Non-pigmented ciliary epithelial cell (primary cell): ENCODE data around the gene SCO1.

Experiments used
- DNase-seq: peaks from one replicate; pipeline ENCODE4 v3.0.0-alpha.2; 2010; ENCODE audit warnings: low read depth

The SCO1 gene

GRCh38 chr17:10652984-10653659, 44.2 kb downstream of the SCO1 start:
- DNase-seq: no peak

- DNase-seq: no peak
These were observed 45.4 kb downstream of the SCO1 start for GRCh38 chr17:10651927-10652326.

DNA sequence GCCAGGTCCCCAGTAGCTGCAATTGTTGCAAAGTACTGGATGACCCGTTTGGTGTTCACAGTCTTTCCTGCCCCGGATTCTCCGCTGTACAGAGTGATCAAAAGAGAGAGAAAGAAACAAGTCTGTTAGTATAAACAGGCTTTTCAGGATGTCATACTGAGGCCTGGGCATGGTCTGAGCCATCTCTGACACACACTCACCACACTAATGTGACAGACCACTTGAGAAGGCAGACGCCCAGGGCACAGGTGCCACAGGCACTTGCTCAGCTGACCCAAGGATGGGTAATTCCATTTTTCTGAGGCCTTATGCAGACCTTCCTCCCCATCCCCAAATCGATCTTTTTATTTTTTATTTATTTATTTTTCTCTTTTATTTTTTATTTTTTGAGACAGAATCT, 47.7 kb downstream of the SCO1 start:
- no peak for DNase-seq

- peak; percentile 18 for DNase-seq
These were observed 48.4 kb downstream of the SCO1 start for GRCh38 chr17:10648956-10649355.

DNA sequence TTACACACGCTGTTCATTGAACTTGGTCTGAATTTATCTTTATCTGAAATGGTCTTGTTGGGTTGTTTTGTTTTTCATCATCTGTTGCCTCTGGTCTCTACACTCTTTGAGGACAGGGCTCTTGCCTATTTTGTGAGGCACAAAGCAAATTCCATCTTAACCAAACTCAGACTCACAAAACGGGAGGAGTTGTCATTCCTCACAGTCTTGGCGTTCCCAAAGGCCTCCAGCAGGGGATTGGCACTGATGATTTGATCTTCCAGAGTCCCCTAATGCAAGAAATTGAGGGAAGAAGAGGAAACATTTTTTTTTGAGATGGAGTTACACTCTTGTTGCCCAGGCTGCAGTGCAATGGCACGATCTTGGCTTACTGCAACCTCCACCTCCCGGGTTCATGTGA, 49.0 kb downstream of the SCO1 start:
- DNase-seq: no peak

DNA sequence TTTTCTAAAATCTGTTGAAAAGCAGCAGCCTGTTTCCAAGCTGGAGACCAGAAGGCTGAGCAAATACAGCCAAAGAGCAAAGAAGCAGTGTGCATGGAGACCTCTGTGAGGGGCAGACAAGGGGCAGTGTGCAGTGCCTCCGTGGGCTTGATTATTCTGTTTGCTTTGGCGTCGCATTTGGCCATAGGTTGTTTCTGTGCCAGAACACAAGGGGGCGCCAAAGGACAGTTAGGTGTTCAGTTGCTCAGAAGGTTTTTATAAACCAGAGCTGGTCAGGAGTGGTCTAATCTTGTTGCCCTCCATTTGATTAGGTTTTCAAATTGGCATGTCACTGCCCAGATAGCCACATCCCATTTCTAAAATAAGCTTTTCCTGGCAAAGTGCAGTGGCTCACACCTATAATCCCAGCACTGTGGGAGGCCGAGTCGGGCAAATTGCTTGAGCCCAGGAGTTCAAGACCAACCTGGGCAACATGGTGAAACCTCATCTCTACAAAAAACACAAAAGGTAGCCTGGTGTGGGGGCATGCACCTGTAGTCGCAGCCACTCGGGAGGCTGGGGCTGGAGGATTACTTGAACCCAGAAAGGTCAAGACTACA, 50.8 kb downstream of the SCO1 start:
- peak; percentile 17 for DNase-seq

GRCh38 chr17:10640475-10640874, 56.9 kb downstream of the SCO1 start:
- DNase-seq: no peak

- no peak for DNase-seq
These were observed 59.2 kb downstream of the SCO1 start for GRCh38 chr17:10638151-10638550.

- DNase-seq: no peak
These were observed 62.0 kb downstream of the SCO1 start for GRCh38 chr17:10635290-10635689.

DNA sequence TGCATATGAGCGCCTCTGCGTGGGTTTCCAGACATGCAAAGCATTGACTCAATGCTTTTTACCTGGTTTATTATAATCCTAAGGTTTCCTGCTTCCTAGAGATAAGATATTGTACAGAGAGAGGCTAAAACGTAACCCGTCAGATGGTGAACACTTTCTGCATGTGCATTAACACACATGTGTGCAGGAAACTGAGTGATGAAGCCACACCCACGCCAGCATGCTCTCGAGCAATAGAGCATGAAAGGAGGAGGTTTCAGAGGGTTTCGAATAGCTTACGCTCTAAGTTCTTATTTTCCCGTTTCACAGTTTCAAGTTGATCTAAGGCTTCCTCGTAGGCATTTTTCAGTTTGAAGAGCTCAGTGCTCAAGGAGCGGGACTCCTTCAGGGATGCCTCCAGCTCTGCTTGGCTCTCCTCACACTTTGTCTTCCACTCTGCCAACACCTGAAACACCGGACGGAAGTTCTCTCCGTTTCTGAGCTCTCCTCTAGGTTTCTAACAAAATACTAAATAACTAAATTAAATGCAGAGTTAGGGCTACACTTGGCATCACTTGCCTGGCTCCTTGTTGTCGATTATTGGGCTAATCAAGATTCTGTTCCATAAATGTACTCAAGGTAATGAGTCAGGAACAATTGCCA, 63.5 kb downstream of the SCO1 start:
- no peak for DNase-seq

GRCh38 chr17:10631701-10632100, 65.6 kb downstream of the SCO1 start:
- DNase-seq: no peak

DNA sequence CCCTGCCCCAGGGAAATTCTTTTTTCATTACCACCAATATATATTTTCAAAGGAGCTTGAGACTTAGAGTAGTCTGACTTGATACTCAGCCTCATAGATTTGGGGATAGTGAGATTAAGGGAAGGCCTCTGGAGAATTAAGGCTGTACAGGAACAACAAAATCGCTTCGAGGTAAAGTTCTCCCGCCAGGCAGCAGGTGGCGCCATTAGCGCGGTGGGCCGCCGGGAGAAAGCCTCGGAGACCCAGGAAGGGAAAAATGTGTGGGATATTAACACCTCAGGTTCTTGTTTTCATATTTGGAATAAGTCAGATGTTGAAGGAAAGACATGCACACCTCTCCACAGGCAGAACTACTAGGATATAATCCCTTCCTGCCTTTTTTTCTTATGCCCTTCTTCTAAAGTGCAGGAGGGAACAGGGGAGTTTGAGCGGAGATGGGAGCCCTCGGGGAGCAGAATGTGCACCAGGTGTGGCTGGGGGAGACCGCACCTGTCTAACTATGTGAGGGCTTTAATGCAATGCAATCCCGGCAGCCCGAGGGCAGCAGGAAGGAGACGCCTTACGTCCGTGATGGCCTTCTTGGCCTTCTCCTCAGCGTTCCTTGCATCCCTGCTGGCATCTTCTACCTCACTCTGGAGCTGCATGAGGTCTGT, 66.2 kb downstream of the SCO1 start:
- no peak for DNase-seq

- DNase-seq: no peak
These were observed 67.6 kb downstream of the SCO1 start for GRCh38 chr17:10629706-10630105.

GRCh38 chr17:10628756-10629155, 68.6 kb downstream of the SCO1 start:
- no peak for DNase-seq

GRCh38 chr17:10626390-10626789, 70.9 kb downstream of the SCO1 start:
- no peak for DNase-seq

- no peak for DNase-seq
These were observed 72.4 kb downstream of the SCO1 start for GRCh38 chr17:10624969-10625368.

DNA sequence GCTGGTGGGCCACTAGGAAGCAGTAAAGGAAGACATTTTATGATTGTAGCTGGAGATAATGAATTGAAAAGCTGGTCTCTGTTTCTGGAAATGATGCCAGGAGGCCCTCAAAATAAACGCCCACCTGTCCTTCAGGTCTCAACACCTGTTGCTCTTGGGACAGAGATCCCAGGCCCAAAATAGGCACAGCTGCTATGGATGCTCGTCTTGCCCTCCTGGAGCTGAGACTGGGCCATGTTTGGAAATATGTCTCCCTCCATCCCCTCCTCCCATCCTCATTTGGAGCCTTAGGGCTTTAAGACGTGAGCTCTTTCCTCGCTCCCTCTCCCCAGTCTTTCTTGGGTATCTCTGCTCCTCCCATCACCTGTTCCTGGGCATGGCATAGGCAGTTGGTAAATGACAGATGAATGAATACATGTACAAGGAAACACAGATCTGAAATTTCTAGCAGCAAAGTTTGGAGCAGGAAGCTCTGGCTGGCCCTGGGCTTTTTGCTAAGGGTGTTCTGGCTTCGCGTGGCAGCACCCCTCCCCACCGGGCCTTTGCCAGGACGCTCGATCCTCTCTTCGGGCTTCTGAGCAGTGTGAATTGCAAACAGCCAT, 73.5 kb downstream of the SCO1 start:
- DNase-seq: no peak

GRCh38 chr17:10622617-10623485, 74.5 kb downstream of the SCO1 start:
- no peak for DNase-seq
